ENCODE measurements around the gene FRMD6.

GRCh38 chr14:51602310-51602709 is 49.4 kb upstream of the FRMD6 start:
- TF ChIP-seq CTCF (IDR thresholded peaks at IDR 0.05): no peak
- TF ChIP-seq POLR2A (IDR thresholded peaks at IDR 0.05; ENCODE audit: low read depth): no peak
- no peak for TF ChIP-seq EP300 (IDR thresholded peaks at IDR 0.05)
- TF ChIP-seq POLR2AphosphoS5 (IDR thresholded peaks at IDR 0.05): no peak

Measured in esophagus muscularis mucosa (tissue), 4 donors.